Urothelium cell line (cell line): Measurements from ENCODE around the gene PAIP2B.
"Not testable (repeated sequence)": the region's sequence is repeated elsewhere in the genome, so short reads cannot be mapped to it uniquely, and the experiment has no call there.

Experiments
- DNase-seq: peaks from one replicate; pipeline ENCODE4 v3.0.0; 2011; ENCODE audit warnings: low spot score, mixed read lengths
- FAIRE-seq: peaks from 2 replicates; lab custom pipeline; 2011; peaks lifted over from hg19 to GRCh38; lab: Jason Lieb, UNC

Gene PAIP2B

DNA sequence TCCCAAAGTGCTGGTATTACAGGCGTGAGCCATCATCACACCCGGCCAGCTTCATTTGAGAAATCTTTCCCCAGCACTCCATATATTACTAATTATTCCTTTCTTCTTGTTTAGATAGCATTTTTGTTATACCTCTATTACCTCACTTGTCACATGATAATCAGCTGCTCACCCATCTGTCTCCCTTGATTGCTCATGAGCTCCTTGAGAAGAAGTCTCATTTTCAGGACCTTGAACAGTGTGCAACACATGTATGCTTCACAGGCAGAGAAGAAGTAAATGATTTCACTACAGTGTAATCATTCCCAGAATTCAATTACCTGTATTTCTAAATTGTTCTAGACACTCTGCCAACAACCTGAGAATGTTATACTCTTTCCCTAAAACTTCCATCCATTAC, 6.2 kb downstream of the PAIP2B start:
- FAIRE-seq (no peak), DNase-seq (no peak)

DNA sequence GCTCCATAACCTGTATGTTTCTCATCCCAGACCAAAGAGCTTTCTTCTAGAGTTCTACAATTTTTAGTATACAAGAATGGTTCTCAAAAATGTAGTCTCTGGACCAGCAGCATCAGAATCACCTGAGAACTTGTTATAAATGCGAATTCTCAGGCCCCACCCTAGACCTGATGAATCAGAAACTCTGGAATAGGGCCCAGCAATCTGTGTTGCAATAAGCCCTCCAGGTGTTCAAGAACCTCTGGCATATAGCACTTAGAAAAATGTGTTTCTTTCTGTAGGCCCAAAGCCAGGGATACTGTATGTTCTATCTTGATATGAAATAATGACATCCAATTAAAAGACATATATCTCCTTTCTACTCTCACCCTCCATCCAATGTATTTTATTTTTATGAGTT, 10.4 kb downstream of the PAIP2B start:
- no peak for FAIRE-seq
- DNase-seq: no peak

DNA sequence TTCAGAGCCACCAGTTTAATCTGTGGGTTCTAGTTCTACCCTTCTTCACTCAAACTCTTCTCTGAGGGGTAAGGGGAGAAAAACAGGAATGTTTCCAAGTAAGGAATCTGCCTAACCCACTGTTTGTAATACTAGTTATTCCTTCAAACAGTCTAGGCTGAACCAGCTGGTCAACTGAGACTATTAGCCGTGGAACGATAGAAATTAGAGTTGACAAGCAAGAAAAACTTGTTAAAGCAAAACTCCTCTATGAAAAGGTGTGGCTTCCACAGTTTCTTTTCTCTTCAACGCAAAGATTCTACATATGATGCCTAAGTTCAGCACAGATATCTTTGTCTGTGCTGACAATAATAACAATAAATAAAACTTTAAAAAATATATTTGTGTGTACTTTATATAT, 11.5 kb downstream of the PAIP2B start:
- no peak for FAIRE-seq

DNA sequence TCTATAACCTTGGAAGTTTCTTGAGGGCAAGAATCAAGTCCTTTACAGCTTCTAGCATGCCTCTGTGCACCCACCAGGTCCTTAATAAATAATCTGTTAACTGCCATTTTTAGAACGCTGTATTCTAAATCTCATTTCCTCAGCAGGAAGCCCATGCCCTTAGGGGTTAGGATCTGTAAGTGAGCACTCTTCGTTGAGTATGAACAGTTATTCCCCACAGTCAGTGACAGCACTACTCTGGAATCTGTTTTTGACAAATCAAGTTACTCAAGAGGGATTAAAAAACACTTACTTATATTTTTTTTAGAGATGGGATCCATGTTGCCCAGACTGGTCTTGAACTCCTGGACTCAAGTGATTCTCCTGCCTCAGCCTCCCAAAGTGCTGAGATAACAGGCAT, 14.6 kb downstream of the PAIP2B start:
- DNase-seq: no peak
- FAIRE-seq: no peak

More for the DNA sequence above, 11.5 kb downstream of the PAIP2B start:
- DNase-seq: no peak

DNA sequence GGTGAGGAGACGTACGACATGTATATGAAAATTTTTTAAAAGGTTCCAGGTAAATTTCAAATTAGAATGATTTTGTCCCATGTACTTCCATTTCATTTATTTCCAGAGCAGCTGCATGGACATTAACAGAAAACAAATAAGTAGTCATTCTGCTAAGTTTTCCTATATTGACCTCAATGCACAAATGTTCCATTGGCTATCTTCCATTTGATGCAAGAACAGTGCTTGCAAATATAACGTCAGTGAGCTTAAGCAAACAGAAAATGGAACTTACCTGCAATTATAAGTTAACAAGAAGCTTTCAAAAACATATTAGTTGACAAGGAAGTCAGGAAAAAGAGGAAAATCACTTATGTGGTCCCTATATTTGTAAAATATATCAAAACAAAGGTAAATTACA, 16.6 kb downstream of the PAIP2B start:
- DNase-seq (no peak), FAIRE-seq (no peak)

DNA sequence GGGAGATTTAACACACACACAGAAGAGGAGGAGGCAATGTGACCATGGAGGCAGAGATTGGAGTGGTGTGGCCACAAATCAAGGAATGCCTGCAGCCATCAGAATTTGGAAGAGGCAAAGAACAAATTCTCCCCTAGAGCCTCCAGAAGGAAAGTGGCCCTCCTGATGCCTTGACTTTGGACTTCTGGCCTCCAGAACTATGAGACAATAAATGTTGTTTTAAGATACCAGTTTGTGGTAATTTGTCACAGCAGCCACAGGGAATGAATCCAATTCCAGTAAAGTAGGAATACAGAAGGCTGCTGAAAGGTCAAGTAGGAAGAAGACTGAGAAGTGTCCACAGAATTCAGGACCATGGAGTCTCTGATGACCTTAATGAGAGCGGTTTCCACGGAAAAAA, 18.1 kb downstream of the PAIP2B start:
- DNase-seq: no peak

DNA sequence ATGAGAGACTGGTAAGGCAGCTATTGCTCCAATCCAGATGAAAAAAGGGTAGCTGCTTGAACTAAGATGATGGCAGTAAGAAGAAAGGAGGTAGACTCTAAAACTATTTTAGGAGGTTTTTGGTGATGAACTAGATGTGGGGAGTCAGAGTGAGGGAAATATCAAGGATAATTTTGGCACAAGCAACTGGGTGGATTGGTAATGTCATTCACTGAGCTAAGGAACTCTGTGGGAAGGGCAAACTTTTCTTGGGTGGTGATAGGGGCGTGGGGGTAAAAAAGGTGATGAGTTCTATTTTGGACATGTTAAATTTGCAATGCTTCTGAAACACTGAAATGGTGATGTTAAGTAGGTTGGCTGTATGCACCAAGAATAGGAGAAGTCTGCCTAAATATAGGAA, 19.3 kb downstream of the PAIP2B start:
- FAIRE-seq (no peak), DNase-seq (no peak)

More for the DNA sequence above, 18.1 kb downstream of the PAIP2B start:
- FAIRE-seq: no peak

DNA sequence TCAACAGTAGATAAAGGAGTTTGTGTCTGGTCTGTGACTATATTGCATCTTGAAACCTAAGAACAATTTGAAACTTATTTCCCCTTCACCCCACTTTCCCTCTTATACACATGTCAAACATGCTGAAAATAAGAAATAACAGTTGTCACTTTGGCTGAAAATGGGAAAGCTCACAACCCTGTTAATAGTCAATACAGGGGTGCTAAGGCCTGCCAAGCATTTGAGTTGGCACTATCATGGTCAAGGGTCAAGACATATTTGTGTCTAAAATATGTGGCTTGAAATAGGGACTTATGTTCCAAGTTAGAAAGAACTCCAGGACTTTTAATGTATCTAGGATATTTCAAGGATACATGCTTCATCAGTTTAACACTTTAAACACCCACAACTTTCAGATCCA, 20.6 kb downstream of the PAIP2B start:
- FAIRE-seq: no peak
- no peak for DNase-seq

DNA sequence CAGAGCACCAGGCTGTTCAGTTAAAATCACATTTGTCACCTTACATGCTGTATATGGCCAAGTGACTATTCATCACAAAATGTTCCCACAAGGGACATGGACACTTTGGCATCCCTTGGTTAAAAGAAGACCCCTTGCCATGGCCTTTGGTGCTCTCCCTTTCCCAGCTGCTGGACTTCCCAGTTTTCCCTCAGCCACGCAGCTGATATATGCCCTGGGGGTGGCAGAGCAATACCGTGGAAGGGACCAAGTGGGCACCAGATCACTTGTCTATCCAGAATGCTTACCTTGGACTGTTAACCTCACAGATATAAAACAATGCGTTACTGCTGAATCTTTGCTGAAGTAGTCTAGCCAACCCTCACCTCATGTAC, 35.3 kb downstream of the PAIP2B start:
- DNase-seq (no peak), FAIRE-seq (no peak)

DNA sequence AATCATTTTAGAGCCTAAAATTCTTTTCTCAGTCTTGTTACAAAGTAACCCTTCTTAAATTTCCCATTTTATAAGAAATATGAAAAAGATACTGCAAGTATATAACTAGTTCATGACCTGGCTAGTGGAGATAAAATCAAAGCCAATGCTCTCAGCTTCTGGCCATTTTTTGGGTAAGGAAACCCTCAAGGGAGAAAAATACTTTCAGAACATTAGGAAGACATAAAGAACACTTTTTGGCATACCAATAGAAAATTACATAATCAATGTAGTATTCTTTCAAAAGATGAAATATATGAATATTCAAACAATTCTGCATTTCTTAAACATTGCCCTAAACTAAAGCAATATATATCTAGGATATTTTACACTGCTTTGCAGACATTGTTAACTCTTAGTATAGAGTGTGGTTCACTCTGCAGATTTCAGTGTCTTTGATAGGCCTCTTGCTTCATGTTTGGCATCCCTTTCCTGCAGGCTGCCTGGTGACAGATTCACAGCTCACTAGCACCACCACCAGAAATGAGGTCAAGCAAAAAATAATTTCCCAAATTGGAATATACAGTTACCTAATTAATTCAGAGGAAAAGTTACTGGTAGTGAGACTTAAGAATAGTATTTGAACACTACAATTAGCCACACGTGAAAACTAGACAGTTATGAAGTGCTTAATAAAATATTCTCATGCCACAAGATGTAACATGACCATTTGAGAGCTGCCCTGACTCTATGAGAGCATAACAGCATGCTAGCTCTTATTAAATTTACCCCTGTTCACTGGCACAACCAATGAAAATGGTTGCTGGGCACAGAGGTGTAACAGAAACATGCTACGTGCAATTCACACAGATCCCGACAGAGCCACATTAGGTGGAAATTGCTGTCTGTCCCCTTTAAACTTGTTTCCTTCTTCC, 36.0 kb downstream of the PAIP2B start:
- DNase-seq (peak; percentile 20), FAIRE-seq (no peak)

DNA sequence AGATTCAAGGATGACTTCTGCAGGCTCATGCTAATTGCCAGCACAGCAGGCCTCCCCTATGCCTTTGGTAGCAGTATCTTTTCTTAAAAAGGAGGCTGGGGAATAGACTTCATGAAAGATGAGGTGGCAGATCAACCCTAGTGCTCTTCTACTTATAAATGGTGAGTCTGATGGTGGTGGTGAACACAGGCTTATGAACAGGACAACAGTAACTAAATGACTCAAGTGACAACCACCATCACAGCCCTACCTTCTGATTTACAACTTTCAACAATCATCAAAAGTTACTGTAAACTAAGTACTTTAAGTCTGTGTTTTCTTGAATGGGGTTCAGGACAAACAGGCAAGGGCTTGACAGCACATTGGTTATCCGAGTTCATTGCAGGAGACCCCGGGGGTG, 39.3 kb downstream of the PAIP2B start:
- no peak for DNase-seq
- no peak for FAIRE-seq

DNA sequence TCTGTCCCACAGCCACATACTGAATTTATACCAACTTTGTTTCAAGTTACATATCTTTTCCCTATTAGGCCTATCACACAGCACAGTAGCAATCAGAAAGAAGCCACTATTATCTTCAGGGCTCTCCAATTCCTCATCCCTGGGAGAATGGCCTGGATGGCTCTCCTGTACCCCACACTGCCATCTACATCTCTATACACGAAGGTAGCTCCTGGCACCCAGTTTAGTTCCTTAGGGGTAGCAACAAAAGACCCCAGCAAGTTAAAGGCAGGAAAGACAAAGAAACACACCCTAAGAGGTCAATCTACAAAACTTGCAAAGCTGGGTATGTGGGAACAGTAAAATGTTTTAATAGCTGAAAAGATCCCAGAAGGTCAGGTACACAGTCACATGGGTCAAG, 39.9 kb downstream of the PAIP2B start:
- DNase-seq (no peak), FAIRE-seq (no peak)

DNA sequence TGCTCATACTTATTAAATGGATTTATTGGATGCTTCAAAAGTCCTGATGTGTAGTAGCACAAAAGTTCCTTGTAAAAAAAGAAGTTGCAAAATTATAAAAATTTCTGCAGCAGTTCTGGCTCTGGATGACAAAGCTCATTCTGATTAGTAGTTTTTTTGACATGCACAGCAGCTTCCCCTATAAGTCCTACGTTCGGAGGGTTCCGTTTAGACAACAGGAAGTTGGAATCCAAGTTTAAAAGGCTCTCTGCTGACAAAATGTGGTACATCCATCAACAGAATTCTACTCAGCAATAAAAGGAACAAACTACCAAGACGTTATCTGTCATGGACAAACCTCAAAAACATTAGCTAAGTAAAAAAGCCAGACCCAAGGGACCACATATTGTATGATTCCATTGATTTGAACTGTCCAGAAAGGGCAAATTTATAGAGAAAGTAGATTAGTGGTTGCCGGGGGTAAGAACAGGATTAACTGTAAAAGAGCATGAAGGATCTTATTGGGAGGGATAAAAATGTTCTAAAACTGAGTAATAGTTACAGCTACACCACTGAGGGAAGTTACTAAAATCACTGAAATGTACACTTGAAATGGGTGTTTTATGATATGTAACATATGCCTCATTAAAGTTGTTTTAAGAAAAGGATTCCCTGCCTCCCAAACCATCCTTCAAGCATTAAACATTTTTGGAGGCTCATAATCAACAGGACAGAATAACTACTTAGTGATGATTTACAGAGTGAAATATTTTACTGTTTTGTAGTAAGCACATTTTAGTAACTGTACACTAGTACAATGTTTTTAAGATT, 43.4 kb downstream of the PAIP2B start:
- FAIRE-seq: peak; percentile 55

DNA sequence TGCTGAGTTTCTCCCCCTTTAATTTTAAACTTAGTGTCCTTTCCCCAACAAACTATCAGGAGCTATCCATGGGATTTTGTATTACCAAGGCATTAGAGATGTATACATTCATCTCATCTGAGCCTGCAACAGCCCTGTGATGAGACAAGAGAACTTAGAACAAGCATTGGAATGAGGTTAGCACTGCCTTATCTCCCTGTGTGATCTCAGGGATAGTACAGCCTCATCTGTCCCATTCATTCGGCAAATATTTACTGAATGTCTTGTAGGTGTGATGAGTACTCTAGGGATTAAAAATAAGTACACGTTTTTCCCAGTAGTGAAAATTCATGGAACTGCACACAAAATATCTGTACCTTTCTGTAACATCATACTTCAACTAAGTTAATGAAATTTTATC, 45.6 kb downstream of the PAIP2B start:
- DNase-seq (no peak), FAIRE-seq (no peak)

More for the DNA sequence above, 43.4 kb downstream of the PAIP2B start:
- DNase-seq: not testable (repeated sequence)

DNA sequence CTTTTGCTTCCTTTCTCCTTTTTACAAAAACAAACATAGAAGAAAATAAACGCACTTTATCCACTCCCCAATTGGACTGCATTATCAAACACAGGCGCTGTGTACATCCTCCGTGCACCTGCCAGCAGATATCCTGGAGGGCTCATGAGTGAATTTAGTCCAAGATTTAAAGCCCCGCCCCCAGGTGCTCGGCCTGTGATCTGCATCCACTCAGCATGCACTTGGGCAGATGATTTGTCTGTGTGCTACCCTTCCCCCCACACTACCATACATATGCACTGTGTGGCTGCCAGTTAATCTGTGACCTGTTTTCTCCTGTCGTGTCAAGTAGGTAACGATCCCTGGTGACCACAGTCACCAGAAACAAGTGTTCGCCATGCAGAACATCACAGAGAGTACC, 48.1 kb downstream of the PAIP2B start:
- DNase-seq, FAIRE-seq: not testable (repeated sequence)

DNA sequence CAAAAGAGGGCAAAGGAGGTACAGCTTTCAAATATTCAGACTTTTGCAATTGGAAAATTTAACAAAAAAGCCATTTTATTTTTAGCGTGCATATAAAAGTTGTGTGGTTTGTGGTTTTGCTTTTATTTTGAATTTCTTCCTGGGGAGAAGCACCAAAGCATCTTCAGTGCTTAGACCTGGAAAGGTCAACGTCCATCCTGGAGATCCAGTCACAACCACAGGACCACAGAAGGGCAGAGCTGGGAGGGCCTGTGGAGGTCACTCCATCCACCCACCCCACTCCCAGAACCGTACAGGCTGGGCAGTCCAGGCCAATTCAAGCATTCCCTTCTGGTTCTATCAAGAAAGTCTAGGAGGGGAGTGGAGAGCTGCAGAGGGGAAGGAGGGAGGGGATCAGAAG, 52.7 kb downstream of the PAIP2B start:
- DNase-seq (no peak), FAIRE-seq (no peak)

DNA sequence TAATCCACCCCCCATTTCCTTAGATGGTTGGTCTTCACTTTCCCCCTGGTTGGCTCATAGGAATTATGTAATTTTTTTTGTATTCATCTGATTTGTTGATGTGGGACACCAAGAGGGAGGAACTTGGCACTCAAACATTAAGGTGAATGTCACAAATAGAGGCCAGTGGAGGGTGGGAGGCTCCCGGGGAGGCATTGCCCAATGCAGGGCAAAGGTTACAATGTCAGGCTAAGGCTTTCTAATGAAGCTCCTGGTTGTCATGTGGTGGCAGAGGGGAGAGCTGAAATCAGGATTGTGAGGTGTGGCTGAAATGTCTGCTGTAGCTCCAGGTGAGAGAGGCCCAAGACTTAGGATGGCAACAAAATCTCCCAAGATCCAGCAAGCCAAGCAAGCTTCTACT, 53.8 kb downstream of the PAIP2B start:
- no peak for FAIRE-seq
- DNase-seq: no peak

DNA sequence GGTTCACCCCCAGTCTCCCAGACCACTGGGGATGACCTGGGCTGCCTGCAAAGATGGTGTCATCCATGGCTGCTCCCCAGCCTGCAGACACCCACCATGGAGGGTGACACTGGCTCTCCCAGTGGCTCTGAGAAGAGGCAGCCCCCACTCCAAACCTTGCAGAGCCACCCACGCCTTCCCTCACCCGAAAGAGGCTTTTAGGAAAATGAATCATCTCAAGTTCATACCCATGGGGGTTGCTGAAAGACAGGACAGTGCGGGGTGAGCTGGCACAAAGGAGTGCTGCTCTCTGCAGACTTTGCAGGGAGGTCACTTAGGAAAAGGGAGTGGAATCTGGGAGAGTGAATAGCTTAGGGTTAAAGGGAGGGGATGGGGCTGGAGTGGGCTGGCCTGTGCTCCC, 60.1 kb downstream of the PAIP2B start:
- FAIRE-seq (no peak), DNase-seq (peak; percentile 41)

DNA sequence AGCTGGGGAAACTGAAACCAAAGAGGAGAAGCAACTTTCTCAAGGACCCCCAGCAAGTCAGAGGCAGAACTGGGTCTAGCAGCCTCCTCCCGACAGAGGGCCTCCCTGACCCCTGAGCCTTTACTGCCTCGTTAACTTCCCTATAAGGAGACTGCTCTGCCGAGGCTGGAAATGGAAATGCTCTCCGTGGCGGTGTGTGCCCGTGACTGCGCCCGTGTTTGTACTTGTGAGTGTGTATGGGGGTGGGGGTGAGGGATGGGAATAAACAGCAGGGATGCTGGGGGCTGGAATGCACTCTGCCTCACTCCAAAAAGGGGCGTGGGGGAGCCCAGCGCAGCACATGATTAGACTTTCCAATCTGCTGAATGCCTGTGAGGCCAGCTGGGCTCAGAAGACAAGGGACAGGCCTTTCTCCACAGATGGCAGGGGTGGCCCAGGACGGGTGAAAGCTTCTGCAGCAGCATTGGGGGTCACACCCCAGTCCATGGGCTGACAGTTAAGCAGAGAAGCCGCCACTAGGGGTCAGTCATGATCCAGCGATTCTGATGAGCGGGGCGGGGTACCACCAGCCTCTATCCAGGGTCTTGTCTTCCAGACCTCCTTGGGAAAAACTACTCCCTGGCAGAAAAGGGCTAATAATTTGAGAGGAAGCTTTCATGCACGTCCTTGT, 69.6 kb downstream of the PAIP2B start:
- DNase-seq (peak; percentile 69), FAIRE-seq (peak; percentile 27)

DNA sequence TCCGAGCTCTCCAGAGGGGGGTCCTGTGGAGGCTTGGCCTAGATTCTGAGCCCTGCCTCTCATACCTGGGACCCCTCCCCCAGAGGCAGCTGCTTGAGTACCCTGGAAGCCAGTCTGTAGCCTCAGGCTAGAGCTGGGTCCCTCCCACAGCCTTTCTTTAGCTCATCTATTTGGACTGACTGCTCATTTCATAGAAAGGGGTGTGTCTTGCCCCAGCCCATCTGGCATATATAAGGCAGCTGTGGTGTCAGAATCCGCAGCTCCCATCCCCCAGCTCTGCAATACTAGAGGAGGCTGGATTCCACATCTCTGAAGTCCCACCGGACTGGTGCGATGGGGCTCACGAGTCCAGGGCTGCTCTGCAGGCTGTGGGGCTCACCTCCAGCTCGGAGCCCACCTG, 70.3 kb downstream of the PAIP2B start:
- no peak for DNase-seq
- no peak for FAIRE-seq

DNA sequence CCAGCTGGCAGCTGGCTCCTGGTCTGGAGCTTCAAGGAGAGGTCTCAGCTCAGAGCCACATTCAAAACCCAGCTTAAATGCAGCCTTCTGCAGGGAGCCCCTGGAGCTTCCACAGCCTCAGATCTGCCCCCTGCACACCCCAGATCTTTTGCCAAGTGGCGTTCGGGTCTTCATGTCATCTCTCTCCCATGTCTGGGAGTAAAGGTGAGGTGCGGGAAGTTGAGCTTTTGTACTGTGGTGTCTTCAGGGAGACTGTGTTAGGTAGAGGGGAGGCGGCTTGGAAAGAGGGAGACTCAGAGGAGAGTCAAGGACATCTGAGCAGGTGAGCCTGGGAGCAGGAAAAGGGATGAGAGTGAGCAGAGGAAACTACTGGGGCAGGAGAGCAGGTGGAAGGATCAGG, 71.1 kb downstream of the PAIP2B start:
- FAIRE-seq: no peak

More for the DNA sequence above, 71.1 kb downstream of the PAIP2B start:
- no peak for DNase-seq
